HG02938 (cell line): Measurements from ENCODE around the gene CLEC2A.
"Not testable (repeated sequence)": the region's sequence is repeated elsewhere in the genome, so short reads cannot be mapped to it uniquely, and the experiment has no call there.

Experiments
- ATAC-seq: cut with Tn5 transposase; IDR thresholded peaks from one replicate; pipeline ENCODE4 v1.9.1; 2021; ENCODE audit warnings: mild to moderate bottlenecking, moderate library complexity; ENCODE audit not compliant: unreplicated experiment

The CLEC2A gene, protein sequence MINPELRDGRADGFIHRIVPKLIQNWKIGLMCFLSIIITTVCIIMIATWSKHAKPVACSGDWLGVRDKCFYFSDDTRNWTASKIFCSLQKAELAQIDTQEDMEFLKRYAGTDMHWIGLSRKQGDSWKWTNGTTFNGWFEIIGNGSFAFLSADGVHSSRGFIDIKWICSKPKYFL

DNA sequence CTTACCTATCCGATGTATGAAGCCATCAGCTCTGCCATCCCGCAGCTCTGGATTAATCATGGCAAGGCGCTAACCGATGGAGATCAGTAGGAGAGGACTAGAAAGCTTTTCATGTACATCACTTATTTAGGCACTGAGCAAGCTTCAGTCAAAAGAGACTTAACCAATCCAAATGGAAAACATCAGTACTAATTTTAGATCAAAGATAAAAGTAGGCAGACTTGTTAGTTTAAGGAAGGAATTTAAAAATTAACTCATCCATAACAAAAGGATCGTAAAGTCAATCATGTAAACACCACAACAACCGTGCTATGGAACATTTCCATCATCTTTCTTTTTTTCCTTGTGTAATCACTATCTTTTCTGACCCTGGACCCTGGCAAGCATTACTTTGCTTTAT, at the start of gene CLEC2A:
TSS of gene CLEC2A (minus strand) at position 101 of the 400 bp plus-strand sequence. CDS start at position 60, 41 bp downstream.
- no peak for ATAC-seq

GRCh38 chr12:9980126-9980525, 48.0 kb upstream of the CLEC2A start:
- no peak for ATAC-seq

GRCh38 chr12:9977916-9978315, 45.7 kb upstream of the CLEC2A start:
- no peak for ATAC-seq

- ATAC-seq, result not testable (repeated sequence)
Measured at GRCh38 chr12:9976626-9977025, 44.5 kb upstream of the CLEC2A start.

DNA sequence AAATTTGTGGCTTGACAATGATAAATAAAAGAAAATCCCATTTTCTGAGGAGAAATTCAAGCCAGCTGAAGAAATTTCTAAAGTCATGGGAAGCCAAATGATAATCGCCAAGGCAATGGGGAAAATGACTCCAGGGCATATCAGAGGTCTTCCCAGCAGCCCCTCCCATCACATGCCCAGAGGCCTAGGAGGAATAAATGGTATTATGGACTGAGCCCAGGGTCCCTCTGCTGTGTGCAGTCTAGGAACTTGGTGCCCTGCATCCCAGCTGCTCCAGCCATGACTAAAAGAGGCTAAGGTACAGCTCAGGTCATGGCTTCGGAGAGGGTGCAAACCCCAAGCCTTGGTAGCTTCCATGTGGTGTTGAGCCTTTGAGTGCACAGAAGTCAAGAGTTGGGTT, 43.4 kb upstream of the CLEC2A start:
- no peak for ATAC-seq

DNA sequence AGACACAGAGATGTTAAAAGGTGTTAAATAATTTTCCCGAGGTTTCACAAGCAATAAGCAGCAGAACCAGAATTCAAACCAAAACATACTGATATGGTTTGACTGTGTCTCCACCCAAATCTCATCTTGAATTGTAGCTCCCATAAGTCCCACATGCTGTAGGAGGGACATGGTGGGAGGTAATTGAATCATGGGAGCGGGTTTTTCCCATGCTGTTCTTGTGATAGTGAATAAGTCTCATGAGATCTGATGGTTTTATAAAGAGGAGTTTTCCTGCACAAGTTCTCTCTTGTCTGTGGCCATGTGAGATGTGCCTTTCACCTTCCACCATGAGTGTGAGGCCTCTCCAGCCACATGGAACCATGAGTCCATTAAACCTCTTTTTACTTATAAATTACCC, 42.6 kb upstream of the CLEC2A start:
- not testable (repeated sequence) for ATAC-seq

DNA sequence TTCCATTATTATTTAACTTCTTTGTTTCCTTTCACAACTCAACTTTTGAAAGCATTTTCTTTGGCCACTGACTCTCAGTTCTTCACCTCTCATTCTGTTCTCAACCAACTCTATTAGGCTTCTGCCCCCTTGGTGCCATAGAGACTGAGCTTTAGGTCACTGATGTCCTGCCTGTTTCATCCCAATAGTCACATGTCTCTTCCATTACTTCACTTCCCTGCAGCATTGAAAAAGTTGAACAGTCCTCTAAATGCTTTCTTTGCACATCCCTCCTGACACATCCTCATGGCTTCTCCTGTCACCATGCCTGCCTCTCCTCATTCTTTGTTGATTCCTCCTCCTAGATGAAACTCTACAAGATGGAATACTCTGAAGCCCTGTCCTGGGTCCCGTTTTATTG, 41.8 kb upstream of the CLEC2A start:
- no peak for ATAC-seq

DNA sequence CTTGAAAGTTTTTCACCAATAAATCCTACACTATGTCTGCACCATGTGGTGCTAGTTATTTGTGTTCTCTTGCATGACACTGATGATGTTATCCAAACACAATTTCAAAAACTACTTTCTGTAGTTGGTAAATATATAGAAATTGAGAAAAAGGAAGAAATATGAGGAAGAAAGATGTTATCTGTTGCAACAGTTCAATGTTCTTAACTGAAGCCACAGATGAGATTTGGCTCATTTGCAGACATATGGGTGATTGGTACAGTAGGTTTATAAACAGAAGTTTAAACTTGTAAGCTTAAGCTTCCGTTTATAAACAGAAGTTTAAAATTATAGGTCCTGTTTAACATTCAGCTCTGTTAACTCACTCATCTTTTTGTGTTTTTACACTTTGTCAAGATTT, 39.0 kb upstream of the CLEC2A start, which contains the start of gene CLEC12A:
TSS of gene CLEC12A (plus strand) at position 229 of the 400 bp plus-strand sequence. CDS start 188 bp downstream, outside the sequence.
- no peak for ATAC-seq

GRCh38 chr12:9969673-9970072, 37.5 kb upstream of the CLEC2A start:
- no peak for ATAC-seq

DNA sequence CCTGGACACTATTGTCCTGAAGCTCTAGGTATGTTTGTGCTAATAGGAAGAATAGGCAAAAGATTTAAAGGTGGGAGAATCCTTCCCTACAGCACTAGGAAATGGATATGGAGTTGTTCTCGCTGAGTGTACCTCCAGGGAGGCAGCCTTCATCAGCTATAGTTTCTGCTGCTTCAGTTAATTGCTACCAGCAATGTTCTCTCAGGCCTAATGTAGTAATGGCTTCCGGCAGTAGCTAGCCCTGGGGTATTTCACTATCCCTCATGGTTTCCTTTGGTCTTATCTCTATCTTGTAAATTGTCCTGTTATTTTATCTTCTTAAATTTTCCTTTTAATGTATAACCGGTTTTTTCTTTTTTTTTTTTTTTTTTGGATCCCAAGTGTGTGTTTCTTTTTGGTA, 29.7 kb upstream of the CLEC2A start:
- ATAC-seq, result no peak

GRCh38 chr12:9961106-9961505, 28.9 kb upstream of the CLEC2A start:
- ATAC-seq, result peak; percentile 80

DNA sequence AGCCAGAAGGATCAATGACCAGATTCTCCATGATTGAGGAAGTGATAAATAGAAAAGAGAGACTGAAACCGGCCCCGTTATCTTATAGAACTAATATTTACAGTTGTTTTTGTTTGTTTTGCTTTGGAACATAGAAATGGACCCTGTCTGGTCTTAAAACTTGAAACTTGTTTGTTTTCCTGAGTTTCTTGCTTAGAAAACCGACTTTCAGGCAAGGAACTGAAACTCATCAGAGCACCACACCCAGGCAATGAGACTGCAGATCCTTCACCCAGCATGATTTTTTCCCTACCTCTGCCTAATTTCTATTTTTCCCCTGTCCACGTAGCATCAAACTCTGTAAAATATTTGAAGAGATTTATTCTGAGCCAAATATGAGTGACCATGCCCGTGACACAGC, 28.4 kb upstream of the CLEC2A start:
- ATAC-seq, result no peak

- ATAC-seq, result no peak
Measured at GRCh38 chr12:9957834-9958233, 25.7 kb upstream of the CLEC2A start.

DNA sequence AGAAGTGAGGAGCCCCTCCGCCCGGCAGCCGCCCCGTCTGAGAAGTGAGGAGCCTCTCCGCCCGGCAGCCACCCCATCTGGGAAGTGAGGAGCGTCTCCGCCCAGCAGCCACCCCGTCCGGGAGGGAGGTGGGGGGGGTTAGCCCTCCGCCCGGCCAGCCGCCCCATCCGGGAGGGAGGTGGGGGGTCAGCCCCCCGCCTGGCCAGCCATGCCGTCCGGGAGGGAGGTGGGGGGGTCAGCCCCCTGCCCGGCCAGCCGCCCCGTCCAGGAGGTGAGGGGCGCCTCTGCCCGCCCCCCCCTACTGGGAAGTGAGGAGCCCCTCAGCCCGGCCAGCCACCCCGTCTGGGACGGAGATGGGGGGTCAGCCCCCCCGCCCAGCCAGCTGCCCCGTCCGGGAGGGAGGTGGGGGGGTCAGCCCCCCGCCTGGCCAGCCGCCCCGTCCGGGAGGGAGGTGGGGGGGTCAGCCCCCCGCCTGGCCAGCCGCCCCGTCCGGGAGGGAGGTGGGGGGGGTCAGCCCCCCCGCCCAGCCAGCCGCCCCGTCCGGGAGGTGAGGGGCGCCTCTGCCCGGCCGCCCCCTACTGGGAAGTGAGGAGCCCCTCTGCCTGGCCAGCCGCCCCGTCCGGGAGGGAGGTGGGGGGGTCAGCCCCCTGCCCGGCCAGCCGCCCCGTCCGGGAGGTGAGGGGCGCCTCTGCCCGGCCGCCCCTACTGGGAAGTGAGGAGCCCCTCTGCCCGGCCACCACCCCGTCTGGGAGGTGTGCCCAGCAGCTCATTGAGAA, 21.0 kb upstream of the CLEC2A start:
- not testable (repeated sequence) for ATAC-seq

DNA sequence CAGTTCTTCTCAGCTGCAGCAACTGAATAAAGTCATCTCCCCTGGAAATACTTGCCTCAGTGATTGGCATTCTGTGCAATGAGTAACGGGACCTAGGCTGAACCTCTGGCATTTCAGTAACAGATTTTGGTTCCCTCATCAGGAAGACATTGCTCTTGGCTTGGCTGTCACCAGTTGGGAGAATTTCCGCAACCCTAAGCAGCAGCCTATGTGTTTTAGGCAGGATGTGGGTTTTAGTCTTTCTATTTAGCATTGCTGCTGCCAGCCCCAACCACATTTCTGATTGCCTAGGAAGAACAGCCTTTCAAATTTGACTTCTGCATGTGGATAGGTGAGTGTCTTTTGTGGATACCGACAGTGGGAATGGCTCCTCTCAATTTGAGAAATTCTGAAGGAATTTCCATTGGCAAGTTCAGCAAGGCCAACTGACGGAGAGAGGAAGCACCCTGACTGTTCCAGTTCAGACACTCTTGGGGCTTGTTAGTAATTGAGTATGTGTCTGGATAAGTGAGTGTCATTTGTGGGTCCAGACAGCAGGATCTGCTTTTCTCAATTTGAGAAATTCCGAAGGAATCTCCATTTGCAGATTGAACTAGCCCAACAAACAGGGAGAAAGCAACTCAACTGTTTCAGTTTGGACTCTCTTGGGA, 19.0 kb upstream of the CLEC2A start:
- ATAC-seq, result no peak

DNA sequence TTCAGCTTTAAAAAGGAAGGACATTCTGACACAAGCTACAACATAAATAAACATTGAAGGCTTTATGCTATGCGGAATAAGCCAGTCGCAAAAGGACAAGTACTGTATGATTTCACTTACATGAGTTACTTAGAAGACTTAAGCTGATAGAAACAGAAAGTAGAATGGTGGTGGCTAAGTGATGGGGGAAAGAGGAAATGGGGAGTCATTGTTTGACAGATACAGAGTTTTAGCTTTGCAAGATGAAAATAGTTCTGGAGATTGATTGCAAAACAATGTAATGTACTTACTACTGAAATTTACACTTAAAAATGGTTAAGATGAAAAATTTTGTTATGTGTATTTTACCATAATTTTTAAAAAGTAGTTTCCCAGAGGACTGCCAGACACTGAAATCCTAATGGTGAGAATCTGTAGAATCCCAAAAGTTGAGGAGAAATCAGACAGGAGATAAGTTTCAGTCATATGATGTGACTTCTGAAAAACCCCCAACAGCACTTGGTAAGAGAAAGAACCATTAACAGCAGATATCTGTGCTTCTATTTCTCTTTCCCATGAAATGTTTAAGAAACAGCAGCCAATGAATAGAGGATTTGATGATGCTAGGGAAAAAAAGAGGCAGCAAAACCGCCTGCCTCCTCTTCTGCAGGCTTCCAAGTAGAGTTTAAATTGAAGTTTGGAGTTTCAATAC, 16.6 kb upstream of the CLEC2A start:
- peak; percentile 93 for ATAC-seq

- ATAC-seq, result no peak
Measured at GRCh38 chr12:9947674-9948073, 15.5 kb upstream of the CLEC2A start.

GRCh38 chr12:9944391-9944790, 12.2 kb upstream of the CLEC2A start:
- no peak for ATAC-seq

GRCh38 chr12:9943240-9943639, 11.1 kb upstream of the CLEC2A start:
- no peak for ATAC-seq

DNA sequence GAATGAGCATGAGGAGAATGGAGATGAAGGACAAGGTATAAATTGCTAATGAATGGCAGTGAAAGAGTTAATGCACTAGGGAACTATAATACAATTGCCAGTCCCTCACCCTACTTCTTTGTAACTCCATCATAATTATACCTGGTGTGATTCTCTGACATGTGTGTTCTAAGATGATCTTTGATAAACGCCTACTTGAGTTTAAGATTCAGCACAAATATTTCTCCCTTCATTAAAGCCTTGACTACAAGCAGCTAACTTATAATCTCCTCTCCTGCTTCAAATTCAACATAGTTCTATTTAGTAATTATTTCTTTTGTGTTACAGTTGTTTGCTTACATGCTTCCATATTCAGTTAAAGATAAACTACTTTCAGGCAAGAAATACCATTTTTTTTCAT, 9.7 kb upstream of the CLEC2A start:
- no peak for ATAC-seq

DNA sequence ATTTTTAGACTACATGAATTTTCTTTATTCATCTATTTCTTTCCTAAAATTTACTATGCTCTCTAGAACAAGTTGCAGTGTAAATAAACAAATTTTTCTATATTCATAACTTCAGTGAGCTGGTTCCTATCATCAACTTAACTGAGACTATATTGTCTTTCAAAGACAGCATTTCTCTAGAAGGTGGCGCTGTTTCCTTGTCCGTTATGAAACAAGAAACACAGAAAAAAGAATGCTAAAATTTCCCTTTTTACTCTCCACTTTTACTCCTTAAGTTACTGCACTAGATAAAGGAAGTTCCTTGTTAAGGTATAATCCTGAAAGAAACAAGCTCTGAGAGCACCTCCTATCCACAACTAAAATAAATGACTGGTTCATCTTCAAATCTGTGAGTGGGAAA, 8.2 kb upstream of the CLEC2A start:
- no peak for ATAC-seq
